Measurements from ENCODE around the gene PAFAH1B2.

PAFAH1B2 gene

GRCh38 chr11:117098269-117099232 is 45.5 kb upstream of the PAFAH1B2 start, which contains the start of gene SIK3:
SIK3 (minus strand) TSS chr11:117098428; CDS start chr11:117098415, 13 bp downstream.
- peak within 1 kb of the TSS; percentile 84 for H3K4me3 ChIP-seq (ENCODE audit: insufficient read depth, low read length, poor library complexity, severe bottlenecking)
- no peaks in the 10 kb centered on the region for H3K9me2 ChIP-seq (replicated peaks; ENCODE audit: insufficient read depth, low read length)
- H3K4me2 ChIP-seq (ENCODE audit: low read depth, low read length, poor library complexity, severe bottlenecking): peak within 1 kb of the TSS; percentile 73
- H4K20me1 ChIP-seq (ENCODE audit: low read depth, low read length): peaks cover 5% of the 10 kb centered on the region; the same call in 1 of the 2 replicates
- peaks cover 7% of the 10 kb centered on the region for H3F3A ChIP-seq (ENCODE audit: insufficient read depth)
- H3K27ac ChIP-seq (ENCODE audit: low read depth, low read length): no peak within 1 kb of the TSS; the same call in 1 of the 2 replicates
- H3K27me3 ChIP-seq (ENCODE audit: low read length): no peaks in the 10 kb centered on the region
- no peaks in the 10 kb centered on the region for H3K36me3 ChIP-seq (ENCODE audit: low read length)
- H3K9ac ChIP-seq (ENCODE audit: low read length): peak within 1 kb of the TSS; percentile 74
- no peak for TF ChIP-seq CTCF (IDR thresholded peaks at IDR 0.05; ENCODE audit: insufficient read depth, low read length, poor library complexity, severe bottlenecking)
- TF ChIP-seq EZH2phosphoT487 (conservative IDR thresholded peaks at IDR 0.05; ENCODE audit: low read length): no peak
- peak within 1 kb of the TSS; percentile 79 for H2AFZ ChIP-seq (ENCODE audit: low read depth, low read length, severe bottlenecking)
- peaks cover 43% of the 10 kb centered on the region for H3K79me2 ChIP-seq (ENCODE audit: insufficient read depth, low read length)
- no peaks in the 10 kb centered on the region for H3K9me3 ChIP-seq (ENCODE audit: insufficient read depth, low read length)

GRCh38 chr11:117099696-117100095 is 44.4 kb upstream of the PAFAH1B2 start:
- Histone ChIP-seq H2AFZ (ENCODE audit: low read depth, low read length, severe bottlenecking) (no peak overlapping the region), H3K27me3 (ENCODE audit: low read length) (no peaks in the 10 kb centered on the region), H3K9me2 (replicated peaks; ENCODE audit: insufficient read depth, low read length) (no peaks in the 10 kb centered on the region), H3K9me3 (ENCODE audit: insufficient read depth, low read length) (no peaks in the 10 kb centered on the region), H4K20me1 (ENCODE audit: low read depth, low read length) (peaks cover 5% of the 10 kb centered on the region; the same call in 1 of the 2 replicates), H3K79me2 (ENCODE audit: insufficient read depth, low read length) (peaks cover 32% of the 10 kb centered on the region), H3K4me2 (ENCODE audit: low read depth, low read length, poor library complexity, severe bottlenecking) (no peak overlapping the region), H3K9ac (ENCODE audit: low read length) (no peak overlapping the region), H3K4me3 (ENCODE audit: insufficient read depth, low read length, poor library complexity, severe bottlenecking) (no peak overlapping the region), H3K27ac (ENCODE audit: low read depth, low read length) (no peak overlapping the region), H3F3A (ENCODE audit: insufficient read depth) (peaks cover 7% of the 10 kb centered on the region), H3K36me3 (ENCODE audit: low read length) (no peaks in the 10 kb centered on the region)
- TF ChIP-seq EZH2phosphoT487 (conservative IDR thresholded peaks at IDR 0.05; ENCODE audit: low read length) (no peak), CTCF (IDR thresholded peaks at IDR 0.05; ENCODE audit: insufficient read depth, low read length, poor library complexity, severe bottlenecking) (no peak)

GRCh38 chr11:117100556-117100955 is 43.5 kb upstream of the PAFAH1B2 start:
- peaks cover 23% of the 10 kb centered on the region for H3K79me2 ChIP-seq (ENCODE audit: insufficient read depth, low read length)
- no peak overlapping the region for H3K4me3 ChIP-seq (ENCODE audit: insufficient read depth, low read length, poor library complexity, severe bottlenecking)
- no peak overlapping the region for H2AFZ ChIP-seq (ENCODE audit: low read depth, low read length, severe bottlenecking)
- no peak overlapping the region for H3K9ac ChIP-seq (ENCODE audit: low read length)
- H3K9me2 ChIP-seq (replicated peaks; ENCODE audit: insufficient read depth, low read length): no peaks in the 10 kb centered on the region
- no peak overlapping the region for H3K4me2 ChIP-seq (ENCODE audit: low read depth, low read length, poor library complexity, severe bottlenecking)
- no peaks in the 10 kb centered on the region for H3K27me3 ChIP-seq (ENCODE audit: low read length)
- H3F3A ChIP-seq (ENCODE audit: insufficient read depth): peaks cover 7% of the 10 kb centered on the region
- TF ChIP-seq EZH2phosphoT487 (conservative IDR thresholded peaks at IDR 0.05; ENCODE audit: low read length) (no peak), CTCF (IDR thresholded peaks at IDR 0.05; ENCODE audit: insufficient read depth, low read length, poor library complexity, severe bottlenecking) (no peak)
- H4K20me1 ChIP-seq (ENCODE audit: low read depth, low read length): peaks cover 3% of the 10 kb centered on the region; the same call in 1 of the 2 replicates
- no peaks in the 10 kb centered on the region for H3K36me3 ChIP-seq (ENCODE audit: low read length)
- no peaks in the 10 kb centered on the region for H3K9me3 ChIP-seq (ENCODE audit: insufficient read depth, low read length)
- H3K27ac ChIP-seq (ENCODE audit: low read depth, low read length): no peak overlapping the region

All from SU-DHL-6 (cell line).